ENCODE measurements around the gene TOGARAM2.

TOGARAM2 gene

DNA sequence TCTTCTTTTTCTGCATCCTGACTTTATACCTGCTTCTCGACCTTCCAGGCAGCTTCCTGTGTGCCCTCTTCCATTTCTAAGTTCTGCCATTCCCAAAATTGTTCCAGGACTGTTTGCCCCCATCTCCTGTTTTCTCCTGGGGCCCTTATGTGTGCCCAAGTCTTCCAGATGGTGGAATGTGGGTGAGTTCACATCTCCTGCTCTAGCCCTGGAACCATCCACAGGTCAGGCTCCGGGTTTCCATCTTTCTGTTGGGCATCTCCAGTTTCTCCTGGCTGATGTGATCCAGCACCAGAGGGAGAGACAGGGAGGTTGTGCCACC lies 25.8 kb downstream of the TOGARAM2 start:
- H3K36me3 ChIP-seq (ENCODE audit: low read depth) = no peaks in the 10 kb centered on the region
- no peak for ATAC-seq (ENCODE audit: low read depth)
- H3K4me1 ChIP-seq (ENCODE audit: insufficient read depth, poor library complexity, severe bottlenecking) = no peaks in the 10 kb centered on the region
- H3K9me3 ChIP-seq (ENCODE audit: severe bottlenecking) = no peaks in the 10 kb centered on the region
- no peak for DNase-seq (ENCODE audit: low spot score)
- no peak overlapping the region for H3K4me3 ChIP-seq (ENCODE audit: severe bottlenecking)
- no peaks in the 10 kb centered on the region for H3K27me3 ChIP-seq (ENCODE audit: insufficient read depth, poor library complexity, severe bottlenecking)
- TF ChIP-seq, protein P1, sequence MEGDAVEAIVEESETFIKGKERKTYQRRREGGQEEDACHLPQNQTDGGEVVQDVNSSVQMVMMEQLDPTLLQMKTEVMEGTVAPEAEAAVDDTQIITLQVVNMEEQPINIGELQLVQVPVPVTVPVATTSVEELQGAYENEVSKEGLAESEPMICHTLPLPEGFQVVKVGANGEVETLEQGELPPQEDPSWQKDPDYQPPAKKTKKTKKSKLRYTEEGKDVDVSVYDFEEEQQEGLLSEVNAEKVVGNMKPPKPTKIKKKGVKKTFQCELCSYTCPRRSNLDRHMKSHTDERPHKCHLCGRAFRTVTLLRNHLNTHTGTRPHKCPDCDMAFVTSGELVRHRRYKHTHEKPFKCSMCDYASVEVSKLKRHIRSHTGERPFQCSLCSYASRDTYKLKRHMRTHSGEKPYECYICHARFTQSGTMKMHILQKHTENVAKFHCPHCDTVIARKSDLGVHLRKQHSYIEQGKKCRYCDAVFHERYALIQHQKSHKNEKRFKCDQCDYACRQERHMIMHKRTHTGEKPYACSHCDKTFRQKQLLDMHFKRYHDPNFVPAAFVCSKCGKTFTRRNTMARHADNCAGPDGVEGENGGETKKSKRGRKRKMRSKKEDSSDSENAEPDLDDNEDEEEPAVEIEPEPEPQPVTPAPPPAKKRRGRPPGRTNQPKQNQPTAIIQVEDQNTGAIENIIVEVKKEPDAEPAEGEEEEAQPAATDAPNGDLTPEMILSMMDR (IDR thresholded peaks at IDR 0.05; ENCODE audit: poor library complexity, severe bottlenecking) = no peak
- no peak overlapping the region for H3K27ac ChIP-seq (ENCODE audit: poor library complexity, severe bottlenecking)

DNA sequence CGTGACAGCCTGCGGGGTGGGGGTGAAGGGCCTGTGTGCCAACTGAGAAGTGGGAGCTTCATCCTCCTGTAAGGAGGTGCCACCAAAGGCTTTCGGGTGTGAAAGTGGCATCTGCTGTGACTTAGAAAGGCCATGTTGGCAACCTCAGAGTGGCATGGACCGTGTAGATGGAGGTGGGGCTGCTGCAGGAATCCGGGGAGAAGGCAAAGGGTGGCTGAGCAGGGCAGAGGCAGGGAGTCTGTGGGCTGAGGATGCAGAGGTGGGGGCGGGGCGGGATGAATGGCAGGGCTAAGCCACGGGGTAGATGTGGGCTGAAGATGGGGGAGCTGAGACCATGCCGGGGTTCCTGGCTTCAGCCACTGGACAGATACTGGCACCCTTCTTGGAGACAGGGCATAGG lies 28.2 kb downstream of the TOGARAM2 start:
- TF ChIP-seq, protein P1 (IDR thresholded peaks at IDR 0.05; ENCODE audit: poor library complexity, severe bottlenecking) = no peak
- no peak overlapping the region for H3K4me3 ChIP-seq (ENCODE audit: severe bottlenecking)
- DNase-seq (ENCODE audit: low spot score) (no peak), ATAC-seq (ENCODE audit: low read depth) (no peak)
- no peaks in the 10 kb centered on the region for H3K27me3 ChIP-seq (ENCODE audit: insufficient read depth, poor library complexity, severe bottlenecking)
- H3K36me3 ChIP-seq (ENCODE audit: low read depth) = no peaks in the 10 kb centered on the region
- H3K4me1 ChIP-seq (ENCODE audit: insufficient read depth, poor library complexity, severe bottlenecking) = no peaks in the 10 kb centered on the region
- H3K9me3 ChIP-seq (ENCODE audit: severe bottlenecking) = no peaks in the 10 kb centered on the region
- H3K27ac ChIP-seq (ENCODE audit: poor library complexity, severe bottlenecking) = no peak overlapping the region

DNA sequence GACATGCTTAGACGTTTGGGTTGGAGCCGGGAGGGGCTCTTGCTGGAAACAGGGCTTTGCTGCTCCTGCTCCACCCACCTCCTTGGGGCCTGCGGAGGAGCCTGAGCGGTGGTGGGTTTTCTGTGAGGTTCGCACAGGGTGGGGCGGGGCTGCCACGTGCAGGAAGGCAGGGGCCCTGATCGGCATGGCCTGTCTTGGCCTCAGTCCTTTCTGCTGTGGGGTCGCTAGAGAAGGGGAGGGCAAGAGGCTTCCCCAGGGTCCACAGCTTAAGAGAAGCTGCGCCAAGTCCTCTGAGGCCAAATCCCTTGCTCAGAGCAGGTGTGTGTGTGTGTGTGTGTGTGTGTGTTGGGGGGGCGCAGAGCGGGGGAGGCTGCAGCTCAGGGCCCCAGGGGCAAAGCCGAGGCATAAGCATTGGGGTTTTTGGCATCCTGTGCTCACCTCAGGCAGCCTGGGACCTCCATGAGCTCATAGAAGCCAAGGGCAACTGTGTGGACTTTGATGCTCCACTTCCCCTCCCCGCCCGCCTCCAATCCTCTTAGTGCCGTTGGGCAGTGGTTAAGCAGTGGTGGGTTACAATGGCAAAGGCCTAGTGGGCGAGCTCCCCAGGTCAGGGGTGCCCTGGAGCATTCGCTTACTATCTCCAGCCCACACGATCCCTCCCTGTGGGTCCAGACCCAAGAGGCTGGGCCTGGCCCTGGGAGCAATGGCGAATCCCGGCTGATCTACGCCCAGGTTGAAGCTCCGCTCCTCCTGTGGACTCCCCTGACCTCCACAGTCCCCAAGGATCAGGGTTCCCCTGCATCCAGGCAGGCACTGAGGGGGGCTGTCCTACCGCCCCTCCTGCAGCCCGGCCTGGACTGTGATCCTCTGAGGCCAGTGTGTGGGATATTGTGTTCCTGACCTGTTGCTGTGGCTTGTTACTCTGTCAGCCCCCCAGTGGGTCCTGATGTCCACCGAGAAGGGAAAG lies 28.9 kb downstream of the TOGARAM2 start:
- Histone ChIP-seq H3K4me1 (ENCODE audit: insufficient read depth, poor library complexity, severe bottlenecking) (no peaks in the 10 kb centered on the region), H3K4me3 (ENCODE audit: severe bottlenecking) (no peak overlapping the region), H3K27ac (ENCODE audit: poor library complexity, severe bottlenecking) (no peak overlapping the region), H3K27me3 (ENCODE audit: insufficient read depth, poor library complexity, severe bottlenecking) (no peaks in the 10 kb centered on the region), H3K9me3 (ENCODE audit: severe bottlenecking) (no peaks in the 10 kb centered on the region), H3K36me3 (ENCODE audit: low read depth) (no peaks in the 10 kb centered on the region)
- TF ChIP-seq, protein P1 (IDR thresholded peaks at IDR 0.05; ENCODE audit: poor library complexity, severe bottlenecking) = no peak
- no peak for ATAC-seq (ENCODE audit: low read depth)
- DNase-seq (ENCODE audit: low spot score) = no peak

DNA sequence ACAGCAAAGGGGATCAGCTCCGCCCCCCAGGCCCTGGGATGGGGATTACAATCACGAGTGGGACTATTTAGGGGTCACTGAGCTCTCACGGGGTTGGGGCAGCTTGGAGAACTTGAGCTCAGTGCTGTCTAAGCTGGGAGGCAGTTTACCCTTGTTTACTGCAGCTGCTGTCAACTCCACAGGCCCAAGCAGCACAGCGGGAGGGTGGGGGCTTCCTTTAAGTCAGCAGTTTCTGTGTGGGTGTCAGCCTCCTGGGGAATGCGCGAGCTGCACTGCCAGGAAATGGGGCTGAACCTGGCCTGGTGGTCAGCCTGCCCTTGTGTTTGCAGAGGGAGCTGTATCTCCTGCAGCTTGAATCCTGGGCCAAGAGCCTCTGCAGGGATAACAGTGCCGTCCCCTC lies 29.8 kb downstream of the TOGARAM2 start:
- Histone ChIP-seq H3K9me3 (ENCODE audit: severe bottlenecking) (no peaks in the 10 kb centered on the region), H3K27me3 (ENCODE audit: insufficient read depth, poor library complexity, severe bottlenecking) (no peaks in the 10 kb centered on the region), H3K4me1 (ENCODE audit: insufficient read depth, poor library complexity, severe bottlenecking) (no peaks in the 10 kb centered on the region), H3K4me3 (ENCODE audit: severe bottlenecking) (no peak overlapping the region), H3K36me3 (ENCODE audit: low read depth) (no peaks in the 10 kb centered on the region), H3K27ac (ENCODE audit: poor library complexity, severe bottlenecking) (no peak overlapping the region)
- ATAC-seq (ENCODE audit: low read depth) (no peak), DNase-seq (ENCODE audit: low spot score) (no peak)
- TF ChIP-seq, protein P1 (IDR thresholded peaks at IDR 0.05; ENCODE audit: poor library complexity, severe bottlenecking) = no peak
